ENCODE measurements around the gene ARRB1. TPM values are rescaled to one million over a fixed set of nuclear protein-coding genes. Genes with fewer than 3 reads are reported as not detected.
"Not testable (repeated sequence)": the region's sequence is repeated elsewhere in the genome, so short reads cannot be mapped to it uniquely, and the experiment has no call there.

The ARRB1 gene
- total RNA-seq, 1 donor from 2014 or later = 9.3 TPM

DNA sequence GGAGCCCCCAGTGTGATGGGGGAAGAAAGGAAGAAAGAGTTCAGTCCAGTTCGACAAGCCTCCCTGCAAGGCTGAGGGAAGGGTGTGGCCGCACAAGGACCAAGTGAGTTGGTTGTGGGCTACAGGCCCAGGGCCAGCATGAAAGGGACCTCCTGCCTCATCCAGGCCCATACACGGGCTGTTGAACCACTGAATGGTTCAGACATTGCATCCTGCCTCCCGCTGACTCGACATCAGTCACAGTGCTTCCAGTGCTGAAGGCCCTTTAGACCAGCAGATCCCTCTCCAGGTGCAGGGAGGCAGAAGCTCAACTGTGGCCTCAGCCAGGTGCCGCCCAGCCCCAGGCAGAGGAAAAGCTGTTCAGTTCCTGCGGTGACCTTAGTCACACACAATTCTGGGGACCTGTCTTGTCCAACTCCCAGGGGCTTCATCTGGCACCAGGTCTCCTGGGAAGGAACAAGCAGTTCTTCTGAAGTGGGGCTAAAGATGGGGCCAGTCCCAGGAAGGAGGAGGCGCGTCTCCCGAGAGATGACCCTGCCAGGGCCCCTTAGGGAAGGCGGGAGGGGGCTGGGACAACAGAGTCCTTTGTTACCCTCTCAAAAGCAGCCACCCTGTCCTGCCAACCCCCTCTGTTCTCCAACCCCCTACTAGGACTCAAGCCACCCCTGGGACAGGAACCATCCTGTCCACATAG, 6.6 kb downstream of the ARRB1 start:
- DNase-seq (ENCODE audit: low spot score) (no peak), ATAC-seq (no peak)

DNA sequence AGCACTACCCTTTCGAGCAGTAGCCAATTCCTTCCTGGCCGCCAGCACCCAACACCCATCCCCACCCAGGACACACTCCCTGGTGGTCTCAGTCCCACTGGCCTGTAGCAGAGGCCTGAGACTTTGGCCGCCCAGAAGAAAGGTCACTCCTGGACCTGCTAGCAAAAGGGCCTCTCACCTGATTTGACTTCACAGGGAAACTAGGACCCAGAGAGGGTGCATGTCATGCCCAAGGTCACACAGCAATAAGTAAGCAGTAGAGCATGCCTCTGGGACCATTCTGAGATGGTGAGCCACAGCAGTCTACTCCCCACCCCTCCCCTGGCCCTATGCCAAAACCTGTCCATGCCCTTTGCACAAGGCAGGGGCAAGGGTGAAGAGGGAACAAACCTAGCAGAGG, 7.3 kb downstream of the ARRB1 start:
- DNase-seq (ENCODE audit: low spot score) = no peak
- ATAC-seq = no peak

DNA sequence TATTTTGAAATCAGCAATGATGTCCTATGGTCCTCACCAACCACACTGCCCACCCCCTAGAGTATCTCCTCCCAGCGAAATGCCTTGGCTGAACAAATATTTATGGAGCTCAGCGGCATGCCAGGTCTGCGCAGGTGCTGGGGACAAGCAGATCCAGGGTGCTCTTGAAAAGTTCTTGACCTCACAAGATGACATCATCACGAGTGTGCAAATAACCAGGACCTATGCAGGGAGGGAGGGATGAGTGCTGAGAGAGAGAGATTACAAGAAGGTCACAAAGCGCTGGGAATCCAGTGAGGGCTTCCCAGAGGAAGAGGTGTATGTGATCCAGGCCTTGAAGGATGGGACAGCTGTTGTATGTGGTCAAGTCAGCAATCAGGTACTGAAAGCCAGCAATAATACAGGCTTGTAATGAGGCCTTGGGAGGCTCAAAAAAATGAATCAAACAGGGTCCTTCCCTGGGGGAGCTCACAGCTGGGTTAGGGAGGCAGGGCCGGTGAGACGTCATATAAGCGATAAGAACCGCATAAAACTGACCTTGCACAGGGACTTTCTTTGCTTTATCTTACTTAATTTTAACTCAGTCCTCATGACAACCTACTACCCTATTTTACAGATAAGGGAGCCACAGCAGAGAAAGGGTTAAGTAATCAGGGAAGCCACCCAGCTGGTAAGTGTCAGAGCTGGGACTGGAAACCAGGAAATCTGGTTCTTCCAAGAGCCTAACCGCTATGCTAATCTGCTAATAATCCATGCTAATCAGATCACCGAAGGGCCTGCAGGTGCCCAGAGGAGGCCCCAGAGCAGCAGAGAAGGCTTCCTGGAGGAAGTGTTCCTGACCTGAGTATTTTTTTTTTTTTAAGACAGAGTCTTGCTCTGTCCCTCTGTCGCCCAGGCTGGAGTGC, 8.2 kb downstream of the ARRB1 start:
- no peak for DNase-seq (ENCODE audit: low spot score)
- ATAC-seq = peak; percentile 41

DNA sequence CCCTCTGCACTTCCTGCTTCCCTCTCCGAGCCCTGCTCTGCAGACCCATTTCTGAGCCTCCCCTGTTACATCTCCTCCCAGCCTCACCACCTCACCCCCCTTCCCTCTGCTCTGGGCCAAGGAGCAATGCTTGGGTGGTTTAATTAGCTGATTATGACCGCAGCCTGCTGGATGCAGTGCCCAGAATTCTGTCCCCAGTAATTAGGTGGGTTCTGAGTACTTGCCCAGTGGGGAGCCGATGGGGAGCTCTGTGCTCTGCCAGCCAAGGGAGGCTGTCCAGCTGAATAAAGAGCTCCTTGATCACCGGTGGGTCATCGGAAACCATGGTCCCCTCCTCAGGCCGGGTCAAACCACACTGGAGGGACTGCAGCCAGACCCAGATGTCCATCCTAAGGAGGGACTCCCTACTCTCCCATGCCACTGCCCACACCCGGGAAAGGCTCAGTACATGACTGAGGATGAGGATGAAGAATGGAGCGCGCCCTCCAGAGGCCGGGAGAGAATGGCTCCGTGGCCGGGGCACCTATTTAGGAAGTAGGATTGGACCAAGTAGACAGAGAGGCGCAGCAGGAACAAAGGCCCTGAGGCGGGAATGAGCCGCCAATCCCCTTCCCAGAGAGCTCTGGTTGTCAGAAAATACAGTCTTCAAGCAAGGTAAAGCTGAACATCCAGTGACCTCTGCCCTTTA, 9.1 kb downstream of the ARRB1 start:
- DNase-seq (ENCODE audit: low spot score) = no peak
- no peak for ATAC-seq

DNA sequence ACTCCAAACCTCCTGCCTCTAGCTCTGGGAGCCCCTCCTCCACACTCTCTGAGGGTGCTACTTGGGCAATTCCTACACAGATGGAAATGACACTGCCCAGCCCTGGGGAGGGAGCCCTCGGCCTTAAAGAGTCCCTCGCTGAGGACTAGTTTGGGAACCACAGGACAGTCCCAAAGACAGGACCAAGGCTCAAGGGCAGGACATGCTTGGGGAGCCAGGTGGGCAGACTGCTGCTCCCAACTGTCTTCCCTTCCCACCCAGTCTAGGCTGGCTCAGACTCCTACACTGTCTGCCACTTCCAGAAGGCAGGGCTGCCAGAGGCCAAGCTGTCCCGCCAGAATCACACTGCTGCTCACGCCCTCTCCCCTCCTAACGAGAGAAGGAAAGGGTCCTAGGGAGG, 9.8 kb downstream of the ARRB1 start:
- ATAC-seq (no peak), DNase-seq (ENCODE audit: low spot score) (no peak)

DNA sequence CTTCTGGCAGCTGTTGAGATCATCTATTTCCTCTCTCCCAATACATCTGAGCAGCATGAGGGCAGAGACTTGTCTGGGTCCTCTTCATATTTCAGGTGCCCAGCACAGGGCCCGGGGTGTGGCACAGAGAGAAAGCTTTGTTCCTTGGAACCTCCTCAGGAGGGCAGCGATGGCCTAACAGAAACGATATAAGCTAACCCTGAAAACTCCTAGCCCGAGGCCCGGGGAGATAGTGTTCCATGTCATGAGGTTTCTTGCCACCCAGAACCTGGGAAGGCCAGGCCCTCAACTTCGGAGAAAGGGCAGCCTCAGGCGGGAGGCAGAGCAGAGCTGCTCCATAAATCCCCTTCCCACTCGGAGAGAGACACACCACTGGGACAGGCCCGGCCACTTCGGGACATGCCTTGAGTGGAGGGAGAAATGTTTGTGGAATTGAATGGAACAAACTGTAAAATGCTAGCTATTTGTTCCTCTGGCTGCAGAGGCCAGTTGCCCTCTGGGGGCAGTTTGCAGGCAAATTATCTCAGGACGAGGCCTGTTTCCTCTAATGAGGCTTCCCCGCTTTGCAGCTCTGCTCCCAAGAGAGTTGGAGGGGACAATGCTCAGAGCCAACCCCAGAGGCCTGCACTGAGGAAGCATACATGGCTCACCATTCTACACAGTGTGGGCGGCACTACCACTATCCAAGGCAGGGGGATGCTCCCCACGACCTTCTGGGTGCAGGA, 11.6 kb downstream of the ARRB1 start:
- ATAC-seq = peak; percentile 37
- DNase-seq (ENCODE audit: low spot score) = no peak

DNA sequence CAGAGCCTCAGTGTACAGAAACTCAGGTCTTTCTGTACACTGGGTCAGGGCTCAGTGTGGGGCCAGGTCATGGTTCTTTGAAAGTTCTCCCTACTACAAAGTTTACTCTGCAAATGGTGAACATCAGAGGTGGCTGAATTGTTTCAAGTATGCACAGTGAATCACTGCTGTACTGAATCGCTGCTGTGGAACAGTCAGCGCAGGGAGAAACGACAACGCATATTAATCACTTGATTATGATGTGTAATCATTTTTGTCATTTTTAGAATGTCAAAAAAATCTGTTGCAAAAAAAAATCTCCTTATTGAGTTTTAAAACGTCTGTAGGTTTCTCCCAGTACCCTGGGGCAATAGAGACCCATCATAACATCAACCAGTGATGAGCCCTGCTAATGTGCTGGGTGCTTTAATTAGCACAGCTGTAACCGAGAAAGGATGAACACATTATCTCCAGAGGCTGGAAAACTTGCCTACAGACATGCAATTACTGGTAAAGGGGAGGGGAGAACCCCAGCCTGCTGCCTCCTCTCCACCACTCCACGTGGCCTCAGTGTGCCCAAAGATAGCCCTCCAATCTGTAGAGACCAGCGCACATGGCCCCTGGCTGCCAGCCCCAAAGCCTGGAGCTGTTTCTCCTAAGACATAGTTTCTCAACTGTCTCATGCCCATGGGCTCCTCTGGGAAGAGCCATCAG, 12.8 kb downstream of the ARRB1 start:
- DNase-seq (ENCODE audit: low spot score) (no peak), ATAC-seq (no peak)

DNA sequence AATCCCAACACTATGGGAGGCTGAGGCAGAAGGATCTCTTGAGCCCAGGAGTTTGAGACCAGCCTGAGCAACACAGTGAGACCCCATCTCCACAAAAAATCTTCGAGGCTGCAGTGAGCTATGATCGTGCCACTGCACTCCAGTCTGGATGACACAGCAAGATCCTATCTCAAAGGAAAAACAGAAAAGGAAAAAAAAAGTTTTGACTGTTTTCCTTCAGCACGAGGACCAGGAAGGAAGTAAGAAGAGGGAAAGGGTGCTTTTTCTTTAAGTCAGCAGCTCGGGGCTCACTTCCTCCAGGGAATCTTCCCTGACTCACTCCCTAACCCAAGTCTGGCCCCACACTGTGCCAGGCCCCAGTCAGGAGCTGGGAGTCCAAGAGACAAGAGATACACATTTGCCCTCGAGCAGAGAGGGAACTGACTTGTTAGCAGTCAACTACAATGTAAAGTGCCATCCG, 14.2 kb downstream of the ARRB1 start:
- ATAC-seq = no peak
- no peak for DNase-seq (ENCODE audit: low spot score)

DNA sequence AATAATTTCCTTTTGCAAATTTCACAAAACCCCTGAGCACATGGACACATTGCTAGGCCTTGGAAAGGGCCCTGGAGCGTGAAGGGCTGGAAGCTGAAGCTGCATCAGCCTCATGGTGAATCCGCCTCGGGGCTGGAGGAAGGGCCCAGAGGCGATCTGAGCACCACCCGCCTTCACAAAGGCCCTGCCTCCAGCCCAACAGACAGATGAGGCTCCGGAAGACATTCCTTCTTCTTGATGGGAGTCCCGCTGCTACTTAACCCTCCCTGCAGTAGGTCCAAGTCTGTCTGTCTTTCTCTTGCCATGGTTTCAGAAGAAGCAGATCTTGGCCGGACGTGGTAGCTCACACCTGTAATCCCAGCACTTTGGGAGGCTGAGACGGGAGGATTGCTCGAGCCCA, 16.5 kb downstream of the ARRB1 start:
- DNase-seq (ENCODE audit: low spot score) (no peak), ATAC-seq (no peak)

DNA sequence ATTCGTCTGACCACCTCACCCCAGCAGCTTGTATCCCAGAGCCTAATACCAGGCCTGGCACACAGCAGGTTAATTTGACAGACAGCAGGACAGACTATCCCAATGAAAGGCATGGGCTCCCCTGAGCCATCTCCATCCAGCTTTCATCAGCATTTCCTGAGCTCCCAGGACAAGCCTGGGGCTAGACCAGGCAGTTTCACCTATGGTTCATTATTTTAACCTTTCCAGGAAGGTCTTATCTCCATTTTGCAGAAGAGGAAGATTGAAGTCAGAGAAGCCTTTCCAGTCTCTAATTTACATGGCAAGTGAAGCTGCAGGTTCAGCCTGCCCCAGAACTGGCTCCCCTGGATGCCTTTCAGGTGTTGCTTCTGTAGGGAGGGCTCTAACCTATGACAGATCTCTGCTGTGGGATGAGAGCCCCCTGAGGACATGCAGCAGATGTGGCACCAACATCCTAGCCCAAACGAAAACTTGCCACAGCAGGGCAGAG, 17.0 kb downstream of the ARRB1 start:
- DNase-seq (ENCODE audit: low spot score) (no peak), ATAC-seq (peak; percentile 18)

DNA sequence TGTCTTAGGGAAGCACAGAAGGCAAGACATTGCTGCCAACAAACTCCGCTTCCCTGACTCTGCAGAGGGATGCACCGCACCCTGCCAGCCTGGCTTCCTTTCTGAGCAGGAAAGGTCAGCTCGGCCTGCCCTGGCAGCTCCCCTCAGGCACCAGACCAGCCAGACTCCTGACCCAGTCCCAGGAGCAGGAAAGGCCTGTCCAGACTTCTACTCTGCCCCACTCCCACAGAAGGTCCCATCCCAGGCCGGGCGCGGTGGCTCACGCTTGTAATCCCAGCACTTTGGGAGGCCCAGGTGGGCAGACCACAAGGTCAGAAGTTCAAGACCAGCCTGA, 17.7 kb downstream of the ARRB1 start:
- DNase-seq (ENCODE audit: low spot score) (no peak), ATAC-seq (no peak)

DNA sequence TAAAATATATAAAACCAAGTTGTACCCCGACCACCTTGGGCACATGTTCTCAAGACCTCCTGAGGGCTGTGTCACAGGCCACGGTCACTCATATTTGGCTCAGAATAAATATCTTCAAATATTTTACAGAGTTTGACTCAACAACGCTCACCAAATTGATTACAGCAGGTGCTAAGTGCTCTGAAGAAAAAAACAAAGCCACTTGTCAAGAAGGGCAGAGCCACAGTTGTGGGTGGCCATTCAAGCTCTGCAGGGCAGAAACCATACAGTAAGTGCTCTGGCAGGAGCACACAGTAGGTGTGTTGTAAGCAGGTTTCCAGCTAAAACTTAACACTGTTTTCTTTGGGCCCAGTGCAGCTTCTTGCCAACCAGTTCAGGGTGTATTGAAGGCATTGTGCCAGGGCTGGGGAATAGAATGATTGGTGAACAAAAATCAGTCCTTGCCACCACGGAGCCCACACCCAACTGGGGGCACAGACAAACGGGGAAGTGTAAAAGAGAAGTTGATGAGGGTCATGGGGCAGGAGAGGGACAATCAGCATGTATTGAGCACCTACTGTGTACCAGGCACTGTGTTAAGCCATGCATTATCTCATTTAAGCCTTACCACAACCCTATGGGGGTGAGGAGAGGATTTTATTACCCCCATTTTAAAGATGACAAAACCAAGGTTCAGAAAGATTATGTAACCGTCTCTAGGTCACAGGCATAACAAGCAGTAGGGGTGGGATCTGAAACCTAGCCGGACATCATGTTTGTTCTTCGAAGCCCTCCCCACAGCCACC, 18.2 kb downstream of the ARRB1 start:
- no peak for ATAC-seq
- no peak for DNase-seq (ENCODE audit: low spot score)

DNA sequence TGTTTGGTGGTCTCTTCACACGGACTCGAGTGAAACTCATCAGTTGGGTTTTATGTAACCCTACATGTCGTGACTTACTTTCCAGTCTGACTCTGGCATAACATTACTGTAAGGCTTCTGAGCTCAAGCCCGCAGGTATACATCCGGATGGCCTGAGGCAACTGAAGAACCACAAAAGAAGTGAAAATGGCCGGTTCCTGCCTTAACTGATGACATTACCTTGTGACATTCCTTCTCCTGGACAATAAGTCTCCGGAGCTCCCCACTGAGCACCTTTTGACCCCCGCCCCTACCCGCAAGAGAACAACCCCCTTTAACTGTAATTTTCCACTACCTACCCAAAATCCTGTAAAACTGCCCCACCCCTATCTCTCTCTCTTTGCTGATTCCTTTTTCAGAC, 19.7 kb downstream of the ARRB1 start:
- ATAC-seq; DNase-seq (ENCODE audit: low spot score): not testable (repeated sequence)

DNA sequence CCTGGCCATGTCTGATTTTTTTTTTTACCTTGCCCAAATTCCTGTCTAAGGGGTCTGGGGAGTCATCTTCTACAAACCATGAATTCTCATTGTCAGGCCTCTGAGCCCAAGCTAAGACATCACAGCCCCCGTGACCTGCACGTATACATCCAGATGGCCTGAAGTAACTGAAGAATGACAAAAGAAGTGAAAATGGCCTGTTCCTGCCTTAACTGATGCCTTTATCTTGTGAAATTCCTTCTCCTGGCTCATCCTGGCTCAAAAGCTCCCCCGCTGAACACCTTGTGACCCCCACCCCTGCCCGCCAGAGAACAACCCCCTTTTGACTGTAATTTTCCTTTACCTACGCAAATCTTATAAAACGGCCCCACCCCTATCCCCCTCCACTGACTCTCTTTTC, 20.2 kb downstream of the ARRB1 start:
- ATAC-seq; DNase-seq (ENCODE audit: low spot score): not testable (repeated sequence)

DNA sequence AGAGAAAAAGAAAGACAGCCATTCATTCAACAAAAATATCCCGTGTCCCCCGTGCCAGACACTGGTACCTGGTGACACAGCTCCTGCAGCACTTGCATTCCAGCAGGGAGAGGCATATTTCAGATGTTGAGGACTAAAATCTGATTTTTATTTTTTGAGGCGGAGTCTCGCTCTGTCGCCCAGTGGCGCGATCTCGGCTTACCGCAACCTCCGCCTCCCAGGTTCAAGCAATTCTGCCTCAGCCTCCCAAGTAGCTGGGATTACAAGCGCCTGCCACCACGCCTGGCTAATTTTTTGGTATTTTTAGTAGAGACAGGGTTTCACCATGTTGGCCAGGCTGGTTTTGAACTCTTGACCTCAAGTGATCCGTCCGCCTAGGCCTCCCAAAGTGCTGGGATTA, 20.6 kb downstream of the ARRB1 start:
- DNase-seq (ENCODE audit: low spot score); ATAC-seq: not testable (repeated sequence)

DNA sequence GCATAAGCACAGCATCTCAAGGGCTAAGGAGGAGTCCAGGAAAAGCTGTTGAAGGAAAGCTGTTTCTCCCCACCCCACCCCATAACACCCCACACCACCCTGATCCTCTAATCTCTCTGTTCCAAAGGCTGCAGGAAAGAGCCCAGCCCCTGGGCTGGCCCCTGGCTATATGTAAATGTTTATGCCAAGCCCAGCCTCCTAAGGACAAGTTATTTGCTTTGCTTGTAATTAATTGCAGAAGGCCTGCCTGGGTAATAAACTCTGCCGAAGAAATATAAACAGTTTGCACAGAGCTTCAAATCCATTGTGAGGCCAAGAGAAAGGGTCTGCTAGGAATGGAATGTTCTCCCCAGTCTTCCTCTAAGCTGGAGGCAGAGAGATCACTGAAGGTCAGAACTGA, 21.2 kb downstream of the ARRB1 start:
- no peak for DNase-seq (ENCODE audit: low spot score)
- no peak for ATAC-seq

DNA sequence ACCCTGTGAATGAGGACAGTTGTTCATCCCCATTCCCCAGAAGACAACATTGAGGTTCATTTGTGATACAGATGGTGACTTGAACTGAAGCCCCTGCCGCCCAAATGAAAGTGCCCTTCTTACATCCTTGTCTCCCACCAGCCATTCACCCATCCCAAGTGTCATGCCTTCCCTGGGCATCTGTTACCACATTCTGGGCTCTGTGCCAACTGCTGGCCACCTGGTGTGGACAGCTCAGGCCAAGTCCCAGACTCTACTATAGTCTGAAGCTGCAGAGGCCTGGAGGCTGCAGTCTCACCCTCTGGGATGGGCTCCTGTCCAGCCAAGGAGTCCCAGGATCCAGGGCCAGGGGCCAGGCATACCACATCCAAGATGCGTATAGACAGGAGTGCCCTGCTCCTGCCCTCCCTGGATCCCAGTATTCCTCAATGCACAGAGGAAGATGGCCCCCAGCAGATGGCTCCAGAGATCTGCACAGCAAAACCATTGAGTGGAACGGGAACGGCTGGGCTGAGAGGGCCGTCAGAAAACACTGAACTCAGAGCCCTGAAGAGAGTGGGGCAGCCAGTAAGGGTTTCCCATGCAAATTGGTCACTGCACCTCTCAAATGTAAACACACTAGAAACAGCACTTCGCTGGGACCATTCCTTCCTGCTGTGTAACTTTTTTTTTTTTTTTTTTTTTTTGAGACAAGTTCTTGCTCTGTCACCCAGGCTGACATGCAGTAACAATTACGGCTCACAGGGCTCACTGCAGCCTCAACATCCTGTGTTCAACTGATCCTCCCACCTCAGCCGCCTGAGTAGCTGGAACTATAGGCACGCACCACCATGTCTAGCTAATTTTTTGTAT, 22.8 kb downstream of the ARRB1 start:
- peak; percentile 91 for ATAC-seq
- peak; percentile 71 for DNase-seq (ENCODE audit: low spot score)

DNA sequence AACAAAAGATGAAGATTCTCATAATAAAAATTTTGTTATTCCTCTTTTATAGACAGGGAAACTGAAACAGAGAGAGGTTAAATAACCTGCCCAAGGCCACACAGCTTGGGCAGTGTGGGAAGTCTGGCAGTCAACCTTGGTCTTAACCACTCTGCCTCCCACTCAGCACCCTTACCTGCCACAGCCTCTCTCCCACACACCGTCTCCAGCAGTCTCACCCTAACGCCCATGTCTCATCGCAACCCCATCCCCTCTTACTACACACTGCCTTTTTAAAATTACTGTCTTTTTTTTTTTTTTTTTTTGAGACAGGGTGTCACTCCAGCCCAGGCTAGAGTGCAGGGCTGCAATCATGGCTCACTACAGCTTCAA, 25.0 kb downstream of the ARRB1 start:
- no peak for ATAC-seq

More for the DNA sequence above, 25.0 kb downstream of the ARRB1 start:
- DNase-seq (ENCODE audit: low spot score) = no peak
